ENCODE results near the gene CNOT2. TPM values are rescaled to one million over a fixed set of nuclear protein-coding genes. Genes with fewer than 3 reads are reported as not detected.

CNOT2 gene
- total and polyA plus RNA-seq, 2 donors (not counting 3 experiments of a cell fraction or from before 2014, with no cell fraction given) = 52.2 to 79.7 TPM

GRCh38 chr12:70251226-70251625 is 8.0 kb downstream of the CNOT2 start:
- no peaks in the 10 kb centered on the region for H3K9me1 ChIP-seq (replicated peaks; ENCODE audit: control insufficient read depth, extremely low read depth, insufficient read depth, low read length)
- no peak overlapping the region for H3K4me2 ChIP-seq (ENCODE audit: insufficient read depth, low read length)
- DNase-seq (ENCODE audit: low read depth, low spot score) (no peak), FAIRE-seq (no peak)
- H2AFZ ChIP-seq (ENCODE audit: low read depth, low read length) = no peak overlapping the region
- no peak overlapping the region for H3K9ac ChIP-seq (replicated peaks; ENCODE audit: extremely low read depth, insufficient read depth, low read length)
- intact Hi-C loops (cut with micrococcal nuclease) (no loop called here), dilution Hi-C loops (cut with MboI; ENCODE audit: extremely low pct_ligation_motif_present, low sequenced_read_pairs) (no loop called here)
- ChIA-PET POLR2A (no interaction called here), CTCF (interaction anchor here (1.2 kb wide), 1 partner anchor 9 kb away, joined by 3 read pairs; no protein-coding TSS in a partner anchor)
- peaks cover 99% of the 10 kb centered on the region for H3K79me2 ChIP-seq (ENCODE audit: control insufficient read depth, insufficient read depth, low read length)
- peaks cover 30% of the 10 kb centered on the region for H3K4me1 ChIP-seq (ENCODE audit: control insufficient read depth, extremely low read depth, insufficient read depth, low read length)
- no TSS peak for BruUV-seq (replicated peaks)
- no peak overlapping the region for H3K27ac ChIP-seq (ENCODE audit: insufficient read depth, low read depth, low read length)
- no peaks in the 10 kb centered on the region for H3K9me3 ChIP-seq (replicated peaks; ENCODE audit: control insufficient read depth, insufficient read depth, low read length)
- H3K4me3 ChIP-seq (replicated peaks in 1 of 3; ENCODE audit: insufficient read depth in 1 of 3, low read depth in 1 of 3, low read length in 3 of 3) = no peak overlapping the region
- H4K20me1 ChIP-seq (replicated peaks; ENCODE audit: control insufficient read depth, extremely low read depth, insufficient read depth, low read length) = peaks cover 20% of the 10 kb centered on the region
- no peaks in the 10 kb centered on the region for H3K36me3 ChIP-seq (ENCODE audit: control insufficient read depth in 2 of 2, extremely low read depth in 1 of 2, insufficient read depth in 2 of 2, low read length in 2 of 2)
- no peaks in the 10 kb centered on the region for H3K27me3 ChIP-seq (ENCODE audit: control insufficient read depth in 2 of 2, insufficient read depth in 2 of 2, low read length in 2 of 2)
- TF ChIP-seq MYC (IDR thresholded peaks at IDR 0.05; ENCODE audit: low read depth, low read length) (no peak), EZH2 (IDR thresholded peaks at IDR 0.05; ENCODE audit: borderline replicate concordance, low read depth, low read length, severe bottlenecking) (no peak), FOS (IDR thresholded peaks at IDR 0.05; ENCODE audit: borderline replicate concordance, insufficient read depth, low read length) (no peak), MAX (IDR thresholded peaks at IDR 0.05; ENCODE audit: insufficient read depth, insufficient read length) (no peak), GATA2 (IDR thresholded peaks at IDR 0.05; ENCODE audit: insufficient read depth, insufficient read length, low read depth, low read length) (no peak), POLR2A (IDR thresholded peaks at IDR 0.05; ENCODE audit: low read depth, low read length) (no peak), POLR2AphosphoS5 (IDR thresholded peaks at IDR 0.05; ENCODE audit: insufficient read depth, low read depth, low read length) (no peak), JUN (IDR thresholded peaks at IDR 0.05; ENCODE audit: borderline replicate concordance, insufficient read depth, insufficient read length, low read depth) (no peak), CTCF (IDR thresholded peaks at IDR 0.05; ENCODE audit: extremely low read depth in 1 of 2, insufficient read depth in 1 of 2, low read depth in 1 of 2, low read length in 2 of 2) (no peak)

Measured in endothelial cell of umbilical vein (primary cell).